A549 (cell line): ENCODE measurements around the gene FOXO6. TPM values are rescaled to one million over a fixed set of nuclear protein-coding genes. Genes with fewer than 3 reads are reported as not detected.

ENCODE experiments used
- ATAC-seq, 2 experiments: fragments of 200-7000 bp in 1 of 2; fragments of >200 bp in 1 of 2; cut with Nextera tagmentation in 1 of 2; cut with Tn5 transposase in 1 of 2; 3 replicates each; pipeline versions ENCODE4 v1.8.0 to v1.9.1; 2018 to 2020; ENCODE audit warnings: mild to moderate bottlenecking in 1 of 2, moderate library complexity in 1 of 2
- CTCF ChIA-PET: fragments of 300-600 bp; sonication (Branson Sonifier 250); formaldehyde crosslinking; extraction: SDS; loops from one replicate; lab custom pipeline; 2021; ENCODE audit warnings: antibody characterized with exemption, inconsistent platforms; lab: Yijun Ruan, JAX
- POLR2A ChIA-PET: fragments of 350-600 bp; formaldehyde crosslinking; extraction: SDS; loops from one replicate; lab custom pipeline; 2021; ENCODE audit warnings: antibody characterized with exemption, inconsistent platforms; lab: Yijun Ruan, JAX
- DNase-seq, 2 experiments: peaks; one replicate each; pipeline versions ENCODE4 v3.0.0 to v3.0.0-alpha.2; 2011 to 2016; ENCODE audit warnings: low read depth in 1 of 2, low spot score in 1 of 2
- FAIRE-seq: peaks from 2 replicates; lab custom pipeline; 2011; peaks lifted over from hg19 to GRCh38; lab: Jason Lieb, UNC
- H3K27ac ChIP-seq, 2 experiments: fragments of >200 bp; sonication (Bioruptor Twin); formaldehyde crosslinking; 3 replicates each; pipeline ENCODE4 v1.5.1; 2016 to 2017
- H3K4me1 ChIP-seq: fragments of >200 bp; sonication (Bioruptor Twin); formaldehyde crosslinking; 3 replicates; pipeline ENCODE4 v1.6.1; 2016
- H3K4me2 ChIP-seq: fragments of >200 bp; sonication (Bioruptor Twin); formaldehyde crosslinking; 3 replicates; pipeline ENCODE4 v1.6.1; 2016
- H3K4me3 ChIP-seq: fragments of >200 bp; sonication (Bioruptor Twin); formaldehyde crosslinking; 3 replicates; pipeline ENCODE4 v1.5.1; 2016
- H3K9me3 ChIP-seq: fragments of >200 bp; sonication (Bioruptor Twin); formaldehyde crosslinking; 3 replicates; pipeline ENCODE4 v1.6.1; 2016
- BCL3 ChIP-seq: fragments of >200 bp; sonication (Bioruptor Twin); formaldehyde crosslinking; IDR thresholded peaks from 3 replicates; pipeline ENCODE4 v1.6.1; 2016
- BHLHE40 ChIP-seq: IDR thresholded peaks from 2 replicates; pipeline ENCODE4 v1.6.1; 2012; ENCODE audit warnings: low read depth, low read length, inconsistent platforms
- CBX2 ChIP-seq: fragments of 200-600 bp; sonication (generic); IDR thresholded peaks from 2 replicates; pipeline ENCODE4 v1.6.1; 2016; ENCODE audit warnings: low read depth, mild to moderate bottlenecking, borderline replicate concordance
- EHF ChIP-seq: fragments of 250-450 bp; sonication (Bioruptor Pico); IDR thresholded peaks from 2 replicates; pipeline ENCODE4 v1.5.0; 2020; ENCODE audit warnings: mild to moderate bottlenecking
- EHMT2 ChIP-seq: fragments of 200-600 bp; sonication (generic); IDR thresholded peaks from 2 replicates; pipeline ENCODE4 v1.6.1; 2016; ENCODE audit warnings: antibody characterized with exemption, low read depth, mild to moderate bottlenecking, moderate library complexity
- FOSL2 ChIP-seq, 2 experiments: fragments of 450-650 bp in 1 of 2; fragments of >200 bp in 1 of 2; sonication (Bioruptor Twin) in 1 of 2; formaldehyde crosslinking; IDR thresholded peaks; 2 replicates each; pipeline versions ENCODE4 v1.5.0 to v1.6.1; 2016 to 2020; ENCODE audit warnings: mild to moderate bottlenecking in 1 of 2, moderate library complexity in 1 of 2
- FOXS1 ChIP-seq: fragments of 250-450 bp; sonication (Bioruptor Pico); IDR thresholded peaks from 2 replicates; pipeline ENCODE4 v1.5.0; 2020; ENCODE audit warnings: mild to moderate bottlenecking, moderate library complexity
- GATA3 ChIP-seq: IDR thresholded peaks from 2 replicates; pipeline ENCODE4 v1.6.1; 2012; ENCODE audit warnings: borderline replicate concordance
- HDAC2 ChIP-seq: fragments of 200-600 bp; sonication (generic); IDR thresholded peaks from 2 replicates; pipeline ENCODE4 v1.6.1; 2016
- MAZ ChIP-seq: fragments of 150-350 bp; IDR thresholded peaks from 2 replicates; pipeline ENCODE4 v1.6.1; 2014; ENCODE audit warnings: antibody characterized with exemption, low read depth, low read length, borderline replicate concordance
- MYC ChIP-seq: IDR thresholded peaks from 2 replicates; pipeline ENCODE4 v1.6.1; 2012; ENCODE audit warnings: mild to moderate bottlenecking, inconsistent platforms, low read length, improper control_type of control experiment, borderline replicate concordance
- POLR2AphosphoS2 ChIP-seq: conservative IDR thresholded peaks from 2 replicates; pipeline ENCODE4 v1.6.1; 2012; ENCODE audit warnings: low read length, improper control_type of control experiment, inconsistent platforms
- RARB ChIP-seq: fragments of 250-450 bp; sonication (Bioruptor Pico); IDR thresholded peaks from 2 replicates; pipeline ENCODE4 v1.8.0; 2021; ENCODE audit warnings: mild to moderate bottlenecking, moderate library complexity
- ZNF302 ChIP-seq: fragments of 250-450 bp; sonication (Bioruptor Pico); IDR thresholded peaks from 2 replicates; pipeline ENCODE4 v1.9.0; 2021; ENCODE audit warnings: inconsistent platforms, mild to moderate bottlenecking, moderate library complexity
- WGBS: methylation state at CpG from one replicate; pipeline ENCODE4 v1.1.6; 2017; ENCODE audit errors: missing lambda C conversion rate; 5-methylcytosine and 5-hydroxymethylcytosine counted together
- polyA plus RNA-seq, 4 experiments: library from polyadenylated mRNA; depleted of rRNA in 3 of 4; stranded (reverse); fragments of >200 nt; fragmentation: RNase III in 1 of 4; extraction: RNeasy Plus Mini Kit Qiagen cat#74134 plus additional on column Dnase treatment in 1 of 4; gene quantifications; 2 replicates in 3 of 4; 3 replicates in 1 of 4; pipeline ENCODE4 v1.2.3, GENCODE V29; 2011 to 2017
- TF ChIP-seq, protein P1 (sequence below): fragments of 250-450 bp; sonication (Bioruptor Pico); IDR thresholded peaks from 2 replicates; pipeline ENCODE4 v1.5.0; 2020; ENCODE audit warnings: low read depth, mild to moderate bottlenecking, moderate library complexity

Gene FOXO6
- polyA plus RNA-seq, 2 of the 4 experiments (the other 2 are of a cell fraction) = 0.10 to 0.25 TPM

DNA sequence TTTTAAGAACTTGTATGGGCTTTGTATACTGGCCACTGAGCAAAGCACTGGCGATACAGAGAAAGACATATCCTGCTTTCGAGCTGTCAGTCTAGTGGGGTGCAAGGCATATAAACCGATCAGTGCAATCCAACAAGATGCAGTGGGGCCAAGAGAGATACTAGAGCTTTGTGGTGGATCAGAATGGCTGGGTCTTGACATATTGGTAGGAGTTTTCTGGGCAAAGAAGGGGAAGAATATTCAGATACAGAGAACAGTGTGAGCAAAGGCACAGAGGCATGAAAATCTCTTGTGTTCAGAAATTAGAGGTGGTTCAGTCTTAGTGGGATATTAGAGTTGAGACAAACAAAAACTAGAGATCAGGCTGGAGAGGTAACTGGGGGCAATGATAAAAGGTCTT is 49.2 kb downstream of the FOXO6 start:
- ATAC-seq = no peak
- FAIRE-seq = no peak
- TF ChIP-seq BHLHE40 (no peak), ZNF302 (CRISPR knock-in tag) (no peak), HDAC2 (no peak)
- DNase-seq = no peak
- H3K4me1 ChIP-seq = no peaks in the 10 kb centered on the region
- POLR2A ChIA-PET = no interaction called here
- H3K4me2 ChIP-seq = no peak overlapping the region
- no peak overlapping the region for H3K27ac ChIP-seq
- CTCF ChIA-PET = interaction anchor here (0.8 to 2.6 kb wide), 2 partner anchors 16 to 23 kb away, joined by 3 to 8 read pairs; no protein-coding TSS in a partner anchor
- 71% methylated on average over 3 of the region's 3 CpGs for WGBS
- no peaks in the 10 kb centered on the region; the same call in 2 of the 3 replicates for H3K9me3 ChIP-seq
- H3K4me3 ChIP-seq = no peak overlapping the region

DNA sequence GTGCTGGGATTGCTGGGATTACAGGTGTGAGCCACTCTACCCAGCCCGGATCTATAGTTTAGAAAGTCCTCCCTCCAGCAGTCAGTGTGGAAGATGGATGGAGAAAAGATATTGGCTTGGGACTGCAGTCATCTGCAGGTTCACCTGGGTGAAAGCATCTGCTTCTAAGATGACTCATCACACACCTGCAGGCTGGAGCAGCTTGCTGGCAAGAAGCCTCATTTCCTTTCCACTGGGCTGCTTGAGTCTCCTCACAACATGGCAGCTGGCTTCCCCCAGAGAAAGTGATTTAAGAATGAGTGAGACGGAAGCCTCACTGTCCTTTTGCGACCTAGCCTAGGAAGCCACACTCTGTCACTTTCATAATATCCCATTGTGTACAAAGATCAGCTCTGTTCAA is 50.0 kb downstream of the FOXO6 start:
- WGBS = 58% methylated on average over 3 of the region's 3 CpGs
- FAIRE-seq (no peak), DNase-seq (no peak), ATAC-seq (no peak)
- ChIA-PET CTCF (interaction anchor here (1.3 to 2.6 kb wide), 3 partner anchors 21 to 128 kb away, joined by 3 to 8 read pairs (median 3); no protein-coding TSS in a partner anchor), POLR2A (no interaction called here)
- no peaks in the 10 kb centered on the region; the same call in 2 of the 3 replicates for H3K9me3 ChIP-seq
- TF ChIP-seq FOSL2 (IDR thresholded peaks at IDR 0.05) = no peak
- peak; percentile 6; the same call in 1 of the 2 replicates for TF ChIP-seq FOSL2 (CRISPR knock-in tag; IDR thresholded peaks at IDR 0.05)
- TF ChIP-seq POLR2AphosphoS2 = no peak
- no peak overlapping the region for H3K4me2 ChIP-seq
- H3K4me3 ChIP-seq = no peak overlapping the region
- H3K4me1 ChIP-seq = no peaks in the 10 kb centered on the region
- no peak overlapping the region for H3K27ac ChIP-seq

GRCh38 chr1:41412748-41413147 is 51.5 kb downstream of the FOXO6 start:
- WGBS = 39% methylated on average over 6 of the region's 8 CpGs
- no peak for ATAC-seq
- Histone ChIP-seq H3K9me3 (no peaks in the 10 kb centered on the region; the same call in 2 of the 3 replicates), H3K4me1 (no peaks in the 10 kb centered on the region; the same call in 2 of the 3 replicates), H3K27ac (no peak overlapping the region), H3K4me3 (no peak overlapping the region), H3K4me2 (no peak overlapping the region)
- no peak for DNase-seq
- POLR2A ChIA-PET = no interaction called here
- CTCF ChIA-PET = interaction anchor here (1.3 kb wide), 1 partner anchor 129 kb away, joined by 3 read pairs; no protein-coding TSS in a partner anchor
- no peak for FAIRE-seq
- no peak for TF ChIP-seq EHMT2
- TF ChIP-seq FOXS1 (CRISPR knock-in tag) = no peak
- TF ChIP-seq POLR2AphosphoS2 = no peak
- no peak for TF ChIP-seq RARB (CRISPR knock-in tag)
- no peak for TF ChIP-seq GATA3
- no peak for TF ChIP-seq MAZ
- TF ChIP-seq, protein P1, sequence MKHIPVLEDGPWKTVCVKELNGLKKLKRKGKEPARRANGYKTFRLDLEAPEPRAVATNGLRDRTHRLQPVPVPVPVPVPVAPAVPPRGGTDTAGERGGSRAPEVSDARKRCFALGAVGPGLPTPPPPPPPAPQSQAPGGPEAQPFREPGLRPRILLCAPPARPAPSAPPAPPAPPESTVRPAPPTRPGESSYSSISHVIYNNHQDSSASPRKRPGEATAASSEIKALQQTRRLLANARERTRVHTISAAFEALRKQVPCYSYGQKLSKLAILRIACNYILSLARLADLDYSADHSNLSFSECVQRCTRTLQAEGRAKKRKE (CRISPR knock-in tag) = no peak

- H3K9me3 ChIP-seq = no peaks in the 10 kb centered on the region; the same call in 2 of the 3 replicates
- WGBS = 78% methylated on average over 12 of the region's 12 CpGs
- DNase-seq (no peak), FAIRE-seq (no peak), ATAC-seq (no peak)
- POLR2A ChIA-PET = interaction anchor here (1.7 kb wide), 1 partner anchor 32 kb away, joined by 4 read pairs; no protein-coding TSS in a partner anchor
- CTCF ChIA-PET = interaction anchor here (1.7 to 11.3 kb wide), 3 partner anchors 16 to 146 kb away, joined by 4 to 146 read pairs (median 107); no protein-coding TSS in a partner anchor
- no peak overlapping the region for H3K4me2 ChIP-seq
- H3K4me1 ChIP-seq = peaks cover 10% of the 10 kb centered on the region
- H3K4me3 ChIP-seq = no peak overlapping the region
- no peak overlapping the region for H3K27ac ChIP-seq
- TF ChIP-seq EHF (no peak), MYC (no peak), BCL3 (no peak), CBX2 (no peak)
- TF ChIP-seq, protein P1 (CRISPR knock-in tag) = no peak
Measured at GRCh38 chr1:41413748-41414281, 52.6 kb downstream of the FOXO6 start.
